Muscle layer of duodenum (tissue), 2 donors: ENCODE measurements around the gene RNF130.

Experiments used
- H3K27ac ChIP-seq: one replicate; pipeline ENCODE4 v1.7.0; 2013; ENCODE audit warnings: mild to moderate bottlenecking, low read length
- H3K27me3 ChIP-seq: one replicate; pipeline ENCODE4 v1.7.0; 2013; ENCODE audit warnings: low read depth, mild to moderate bottlenecking, control low read depth, low read length
- H3K36me3 ChIP-seq, 2 donors: one replicate each; pipeline ENCODE4 v1.7.0; 2013; ENCODE audit warnings: low read length in 2 of 2, control low read depth in 1 of 2, mild to moderate bottlenecking in 1 of 2; ENCODE audit not compliant: insufficient read depth in 2 of 2, control insufficient read depth in 1 of 2
- H3K4me1 ChIP-seq, 2 donors: one replicate each; pipeline ENCODE4 v1.7.0; 2013; ENCODE audit warnings: low read length in 2 of 2, mild to moderate bottlenecking in 2 of 2, control low read depth in 1 of 2, moderate library complexity in 1 of 2; ENCODE audit not compliant: insufficient read depth in 2 of 2, control insufficient read depth in 1 of 2
- H3K4me3 ChIP-seq, 2 donors: one replicate each; pipeline ENCODE4 v1.7.0; 2013; ENCODE audit warnings: low read length in 2 of 2, low read depth in 1 of 2, mild to moderate bottlenecking in 1 of 2
- H3K9me3 ChIP-seq, 2 donors: one replicate each; pipeline ENCODE4 v1.7.0; 2013; ENCODE audit warnings: low read length in 2 of 2, control low read depth in 1 of 2, mild to moderate bottlenecking in 1 of 2; ENCODE audit not compliant: control insufficient read depth in 1 of 2
- donor health status: healthy.

The RNF130 gene

DNA sequence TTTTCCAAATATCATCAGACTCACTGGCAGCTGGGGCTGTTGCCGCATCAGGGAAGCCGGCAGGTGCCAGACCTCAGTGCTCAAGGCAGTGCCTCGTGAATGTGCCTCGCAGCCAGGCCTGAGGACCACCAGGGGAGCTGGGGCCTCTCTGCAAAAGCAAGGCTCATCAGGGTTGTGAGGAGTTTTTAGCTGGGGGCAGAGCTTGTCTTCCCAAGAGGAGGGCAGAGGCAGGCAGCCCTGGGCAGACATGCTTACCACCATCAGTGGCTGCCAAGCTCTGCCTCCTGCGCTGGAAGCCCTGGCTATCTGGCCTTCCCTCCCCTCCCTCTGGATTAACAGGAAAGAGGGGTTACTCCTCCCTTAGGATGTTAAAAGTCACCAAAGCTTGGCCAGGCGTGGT lies 155.0 kb downstream of the RNF130 start:
- no peak overlapping the region for H3K27ac ChIP-seq
- H3K27me3 ChIP-seq = no peaks in the 10 kb centered on the region
- no peaks in the 10 kb centered on the region for H3K36me3 ChIP-seq
- H3K9me3 ChIP-seq = no peaks in the 10 kb centered on the region
- no peak overlapping the region for H3K4me3 ChIP-seq
- H3K4me1 ChIP-seq = peaks cover 0 to 4% of the 10 kb centered on the region in 2 donors

DNA sequence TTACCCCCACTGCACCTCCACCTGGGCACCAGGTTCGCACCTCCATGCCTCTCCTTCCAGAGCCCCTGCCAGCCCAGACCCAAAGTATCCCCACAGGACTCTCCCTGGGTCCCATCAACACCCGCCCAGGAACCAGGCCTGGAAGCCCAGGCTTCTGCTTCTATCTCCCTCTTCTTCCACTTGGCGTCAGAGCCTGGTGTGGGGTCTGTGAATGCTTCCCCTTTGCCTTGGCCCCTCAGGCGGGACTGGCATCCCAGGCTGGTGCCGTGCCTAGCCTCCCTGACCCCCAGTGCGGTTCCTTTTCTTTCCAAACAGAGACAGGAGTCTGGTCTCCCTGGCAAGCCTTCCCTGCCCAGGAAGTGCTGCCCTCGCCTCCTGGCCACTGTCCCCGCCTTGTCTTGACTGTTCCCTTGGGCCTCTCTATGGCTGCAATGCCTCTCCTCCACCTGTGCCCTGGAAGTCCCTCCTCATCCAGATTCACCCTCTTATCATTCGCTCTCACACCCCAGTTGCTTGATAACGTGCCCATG lies 156.1 kb downstream of the RNF130 start:
- Histone ChIP-seq H3K9me3 (no peaks in the 10 kb centered on the region), H3K4me1 (peaks cover 0 to 4% of the 10 kb centered on the region in 2 donors), H3K27ac (no peak overlapping the region), H3K4me3 (no peak overlapping the region), H3K36me3 (no peaks in the 10 kb centered on the region), H3K27me3 (no peaks in the 10 kb centered on the region)

DNA sequence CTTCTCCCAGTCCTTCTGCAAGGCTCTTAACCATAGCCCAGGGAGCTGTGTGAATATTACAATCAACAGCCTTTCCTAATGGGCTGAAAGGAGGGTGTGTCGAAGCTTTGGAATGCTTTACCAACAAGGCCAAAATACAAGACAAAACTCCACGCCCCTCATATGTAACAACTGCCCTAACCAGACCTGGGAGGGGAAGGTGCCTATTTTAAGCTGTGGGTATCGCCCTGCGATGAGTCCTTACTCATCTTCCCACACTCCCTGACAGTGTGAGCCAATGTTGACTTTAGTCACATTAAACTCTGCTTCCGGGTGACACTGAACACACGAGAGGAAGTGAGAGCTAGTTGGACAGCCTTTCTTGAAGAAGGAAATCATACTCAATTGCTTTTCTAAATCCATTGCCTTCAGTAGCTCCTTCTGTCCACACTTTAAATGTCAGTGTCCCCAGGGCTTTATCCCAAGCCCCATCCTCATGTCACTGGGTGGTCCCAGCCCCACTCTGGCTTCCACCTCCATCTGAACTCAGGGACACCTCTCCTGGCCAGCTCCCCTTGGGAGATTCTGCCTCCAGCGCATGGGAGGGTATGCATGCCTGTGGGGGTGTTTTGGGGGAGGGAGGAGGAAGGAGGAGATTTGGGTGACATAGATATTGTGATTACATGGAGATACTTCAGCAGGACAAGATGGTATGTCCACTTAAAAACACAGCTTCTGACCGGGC lies 157.4 kb downstream of the RNF130 start:
- H3K4me3 ChIP-seq = no peak overlapping the region
- no peaks in the 10 kb centered on the region for H3K9me3 ChIP-seq
- no peaks in the 10 kb centered on the region for H3K36me3 ChIP-seq
- H3K4me1 ChIP-seq = peaks cover 0 to 4% of the 10 kb centered on the region in 2 donors
- no peaks in the 10 kb centered on the region for H3K27me3 ChIP-seq
- no peak overlapping the region for H3K27ac ChIP-seq

DNA sequence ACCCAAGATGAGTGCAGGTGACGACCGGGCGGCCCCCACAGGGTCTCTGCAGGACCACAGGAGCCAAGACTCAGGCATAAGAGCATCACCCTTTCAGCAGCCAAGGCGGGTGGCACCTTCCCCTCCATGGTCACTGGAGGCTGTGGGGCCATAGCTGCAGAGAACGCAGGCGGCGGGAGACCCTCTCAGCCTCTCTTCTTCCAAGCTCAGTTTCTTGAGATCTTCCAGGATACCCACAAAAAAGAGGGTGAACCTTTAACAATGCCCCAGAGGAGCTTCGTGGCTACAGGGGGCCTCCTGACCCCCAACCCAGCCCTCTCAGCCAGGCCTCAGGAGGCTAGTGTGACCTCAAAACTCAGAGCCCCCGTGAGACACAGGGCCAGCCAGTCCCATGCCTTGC lies 158.1 kb downstream of the RNF130 start:
- Histone ChIP-seq H3K4me1 (peaks cover 4% of the 10 kb centered on the region in 2 donors), H3K4me3 (no peak overlapping the region), H3K27ac (no peak overlapping the region)

DNA sequence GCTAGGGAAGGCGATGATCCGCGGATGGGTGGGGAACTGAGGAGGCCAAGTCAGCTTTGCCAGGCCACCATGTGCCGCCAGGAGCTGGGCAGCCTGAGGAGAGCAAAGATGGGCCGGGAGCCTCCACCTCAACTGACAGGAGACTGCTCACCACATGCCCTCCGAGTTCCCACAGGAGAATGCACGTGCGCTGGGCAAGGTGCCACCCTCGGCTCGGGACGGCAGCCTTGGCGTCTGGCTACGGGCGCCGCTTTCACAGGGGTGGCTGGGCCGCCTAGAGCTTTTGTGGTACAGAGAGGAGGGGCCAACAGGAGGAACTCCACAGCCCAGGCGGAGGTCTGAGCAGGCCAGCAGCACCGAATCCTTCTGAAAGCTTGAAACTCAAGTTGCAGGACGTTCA lies 158.6 kb downstream of the RNF130 start:
- Histone ChIP-seq H3K27ac (no peak overlapping the region), H3K9me3 (no peaks in the 10 kb centered on the region)

More for the DNA sequence above, 158.1 kb downstream of the RNF130 start:
- H3K9me3 ChIP-seq = no peaks in the 10 kb centered on the region
- H3K36me3 ChIP-seq = no peaks in the 10 kb centered on the region
- H3K27me3 ChIP-seq = no peaks in the 10 kb centered on the region

DNA sequence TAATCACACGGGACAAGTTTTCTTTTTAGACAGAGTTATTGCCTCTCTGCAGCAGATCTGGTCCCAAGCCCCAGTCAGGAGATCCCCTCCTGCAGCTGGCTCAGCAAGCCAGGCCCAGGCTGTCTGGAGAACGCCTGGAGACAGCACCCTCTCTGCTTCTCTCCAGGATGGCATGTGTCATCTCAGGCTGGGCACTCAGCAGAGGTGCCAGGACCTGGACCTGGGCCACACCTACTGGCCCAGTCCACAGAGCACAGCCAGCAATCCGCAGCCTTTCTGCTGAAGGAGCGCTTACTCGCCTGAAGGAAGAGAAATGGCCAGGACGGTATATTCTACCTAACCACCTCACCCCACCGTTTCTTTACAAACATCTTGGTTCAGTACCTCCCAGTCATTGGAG lies 159.2 kb downstream of the RNF130 start:
- H3K27ac ChIP-seq = no peak overlapping the region
- H3K4me1 ChIP-seq = peaks cover 4 to 5% of the 10 kb centered on the region in 2 donors
- H3K36me3 ChIP-seq = no peaks in the 10 kb centered on the region
- H3K27me3 ChIP-seq = no peaks in the 10 kb centered on the region
- no peaks in the 10 kb centered on the region for H3K9me3 ChIP-seq
- no peak overlapping the region for H3K4me3 ChIP-seq

More for the DNA sequence above, 158.6 kb downstream of the RNF130 start:
- Histone ChIP-seq H3K27me3 (no peaks in the 10 kb centered on the region), H3K4me3 (no peak overlapping the region), H3K36me3 (no peaks in the 10 kb centered on the region), H3K4me1 (peaks cover 4 to 5% of the 10 kb centered on the region in 2 donors)

- Histone ChIP-seq H3K4me1 (peaks cover 4 to 18% of the 10 kb centered on the region in 2 donors), H3K4me3 (no peak overlapping the region), H3K27me3 (no peaks in the 10 kb centered on the region), H3K36me3 (peaks cover 0 to 8% of the 10 kb centered on the region in 2 donors), H3K9me3 (no peaks in the 10 kb centered on the region), H3K27ac (no peak overlapping the region)
Observed at GRCh38 chr5:179909224-179909623, 162.3 kb downstream of the RNF130 start.

- H3K36me3 ChIP-seq = peaks cover 5 to 13% of the 10 kb centered on the region in 2 donors
- no peak overlapping the region for H3K27ac ChIP-seq
- peaks cover 0 to 18% of the 10 kb centered on the region in 2 donors for H3K4me1 ChIP-seq
- no peaks in the 10 kb centered on the region for H3K9me3 ChIP-seq
- peak overlapping the region in 1 of 2 donors; percentile 74 for H3K4me3 ChIP-seq
- H3K27me3 ChIP-seq = no peaks in the 10 kb centered on the region
Observed at GRCh38 chr5:179908528-179908927, 163.0 kb downstream of the RNF130 start.

DNA sequence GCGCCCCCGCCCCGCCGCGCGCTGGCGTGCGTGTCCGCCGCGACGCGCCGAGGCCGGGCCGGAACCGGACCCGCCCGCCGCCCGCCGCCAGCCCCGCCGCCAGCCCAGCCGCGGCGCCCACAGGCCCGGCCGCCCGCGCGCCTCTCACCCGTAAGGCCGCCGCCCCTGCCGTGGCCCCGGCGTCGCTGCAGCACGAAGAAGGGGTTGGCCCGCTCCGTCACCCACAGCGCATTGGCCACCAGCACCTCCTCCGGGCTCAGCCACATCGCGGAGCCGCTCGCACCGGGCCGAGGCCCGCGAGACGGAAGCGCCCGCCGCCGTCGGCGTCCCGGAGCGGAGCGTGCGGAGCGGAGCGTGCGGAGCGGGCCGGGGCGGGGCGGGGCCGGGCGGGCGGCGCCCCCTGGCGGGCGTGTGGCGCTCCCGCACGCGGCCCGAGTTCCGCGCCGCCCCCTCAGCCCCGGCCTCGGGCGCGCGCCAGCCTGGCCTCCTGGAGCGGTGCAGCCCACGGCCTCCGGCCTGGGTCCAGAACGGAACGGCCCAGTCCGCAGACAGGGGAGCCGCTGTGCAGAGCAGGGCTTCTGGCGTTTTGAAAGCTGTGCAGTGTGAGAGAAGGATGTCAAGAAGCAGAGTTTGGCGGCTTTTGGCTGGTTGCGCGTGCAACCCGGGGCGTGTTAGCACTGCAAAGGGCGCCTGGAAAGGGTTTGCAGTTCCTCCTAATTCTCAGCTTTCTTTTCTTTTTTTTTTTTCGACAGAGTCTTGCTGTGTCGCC lies 163.8 kb downstream of the RNF130 start, which contains the start of gene TBC1D9B:
Gene TBC1D9B (minus strand): TSS at position 342 of the 769 bp plus-strand sequence. CDS start 76 bp downstream, at position 266.
- peaks cover 0 to 18% of the 10 kb centered on the region in 2 donors for H3K4me1 ChIP-seq

DNA sequence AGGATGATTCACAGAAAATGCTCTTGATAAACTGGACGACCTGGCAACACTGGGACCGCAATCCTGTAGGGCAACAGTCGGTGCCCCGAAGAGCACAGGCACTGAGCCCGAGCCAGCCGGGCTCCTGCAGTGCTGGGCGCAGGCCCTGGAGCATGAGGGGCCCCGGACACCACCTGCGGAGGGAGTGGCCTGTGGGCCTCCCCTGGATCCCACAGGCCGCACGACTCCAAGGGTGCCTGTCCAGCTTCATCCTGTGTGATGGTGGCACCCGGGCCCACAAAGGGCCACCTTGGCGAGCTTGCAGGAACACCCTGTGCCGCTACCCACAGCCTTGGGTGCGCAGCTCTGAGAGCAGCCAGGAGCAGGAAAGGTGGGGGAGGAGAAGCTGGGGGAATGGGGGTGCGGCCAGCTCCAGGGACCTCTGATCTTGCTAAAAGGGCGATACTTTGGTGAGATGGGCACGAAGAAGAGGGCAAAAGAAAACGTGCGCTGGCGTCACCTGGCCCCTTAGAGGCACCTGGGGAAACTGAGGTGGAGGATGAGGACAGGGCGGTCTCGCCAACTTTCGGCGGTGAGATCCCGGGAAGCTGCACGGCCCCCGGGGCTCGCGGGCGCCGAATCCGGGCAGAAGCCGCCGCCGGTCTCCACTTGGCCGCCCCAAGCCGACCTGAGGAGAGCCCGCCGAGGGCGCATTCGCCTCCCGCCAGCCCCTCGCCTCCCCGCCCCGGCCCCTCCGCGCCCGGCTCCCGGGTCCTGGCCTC lies 164.6 kb downstream of the RNF130 start:
- Histone ChIP-seq H3K27me3 (no peaks in the 10 kb centered on the region), H3K4me1 (peaks cover 0 to 18% of the 10 kb centered on the region in 2 donors), H3K9me3 (no peaks in the 10 kb centered on the region), H3K27ac (no peak overlapping the region), H3K36me3 (peaks cover 17 to 29% of the 10 kb centered on the region in 2 donors), H3K4me3 (peak overlapping the region; percentile 74)

More for the DNA sequence above, 163.8 kb downstream of the RNF130 start, which contains the start of gene TBC1D9B:
- Histone ChIP-seq H3K36me3 (peaks cover 13 to 21% of the 10 kb centered on the region in 2 donors), H3K9me3 (no peaks in the 10 kb centered on the region), H3K27ac (no peak within 1 kb of the TSS), H3K4me3 (peak within 1 kb of the TSS; percentile 74), H3K27me3 (no peaks in the 10 kb centered on the region)
